GM19238 (cell line): ENCODE results near the gene LPCAT1.

Source experiments
- DNase-seq: peaks from one replicate; pipeline ENCODE4 v3.0.0; 2011; ENCODE audit warnings: low spot score; ENCODE audit not compliant: insufficient read length

The LPCAT1 gene

DNA sequence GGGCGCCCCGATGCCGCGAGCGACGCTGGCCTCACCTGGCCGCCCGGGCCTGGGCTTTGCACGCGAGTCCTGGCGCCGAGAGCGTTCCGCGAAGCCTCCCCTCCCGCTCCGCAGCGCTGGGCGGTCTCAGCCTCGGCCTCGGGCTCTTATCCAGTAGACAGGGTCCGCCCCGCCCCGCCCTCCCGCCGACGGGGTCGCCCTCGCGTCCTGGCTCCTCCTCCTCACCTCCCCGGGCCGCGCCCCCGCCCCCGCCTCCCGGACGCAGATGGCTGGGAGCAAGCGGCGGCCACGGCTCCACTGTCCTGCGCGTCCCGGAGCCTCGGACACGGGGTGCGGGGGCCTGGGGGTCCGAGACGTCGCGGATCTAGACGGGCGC, 78.5 kb downstream of the LPCAT1 start, which contains the start of gene SLC6A3:
Gene SLC6A3 (minus strand): TSS at position 128 of the 376 bp plus-strand sequence. CDS start 2,243 bp downstream, outside the sequence.
- no peak for DNase-seq

DNA sequence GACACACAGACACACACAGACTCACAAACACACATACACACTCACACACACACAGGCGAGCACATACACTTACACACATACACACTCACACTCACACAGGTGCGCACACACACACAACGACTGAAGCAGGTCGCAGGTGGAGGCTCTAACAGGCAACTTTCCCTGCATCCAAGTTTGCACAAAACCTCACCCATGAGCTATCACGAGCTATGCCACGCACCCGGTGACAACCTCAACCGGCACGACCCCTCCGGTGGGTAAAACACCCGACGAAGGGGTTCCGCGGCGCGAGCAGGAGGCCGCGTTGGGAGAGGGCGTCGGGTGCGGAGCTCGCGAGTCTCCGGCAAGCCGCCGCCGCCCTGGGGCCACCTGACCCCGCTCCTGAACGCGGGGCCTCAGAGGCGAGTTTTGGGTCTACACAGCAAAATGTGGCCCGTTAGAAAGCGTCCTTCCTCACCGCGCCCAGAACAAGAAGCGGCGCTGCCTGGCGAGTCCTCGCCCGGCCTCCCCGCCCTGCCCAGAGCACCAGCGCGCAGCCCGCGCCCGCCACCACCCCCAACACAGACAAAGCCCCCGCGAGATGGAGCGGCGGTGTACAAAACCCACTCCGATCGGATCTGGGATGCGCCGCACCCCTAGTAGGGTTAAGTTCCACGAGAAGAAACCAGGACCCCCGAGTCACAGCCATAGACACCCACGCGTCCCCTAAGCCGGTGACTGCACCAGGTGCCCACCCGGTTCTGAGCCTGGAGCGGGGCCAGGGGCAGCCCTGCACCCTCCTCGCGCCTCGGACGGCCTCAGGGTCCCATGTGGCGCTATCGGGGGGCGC, 79.2 kb downstream of the LPCAT1 start:
- DNase-seq, result no peak

DNA sequence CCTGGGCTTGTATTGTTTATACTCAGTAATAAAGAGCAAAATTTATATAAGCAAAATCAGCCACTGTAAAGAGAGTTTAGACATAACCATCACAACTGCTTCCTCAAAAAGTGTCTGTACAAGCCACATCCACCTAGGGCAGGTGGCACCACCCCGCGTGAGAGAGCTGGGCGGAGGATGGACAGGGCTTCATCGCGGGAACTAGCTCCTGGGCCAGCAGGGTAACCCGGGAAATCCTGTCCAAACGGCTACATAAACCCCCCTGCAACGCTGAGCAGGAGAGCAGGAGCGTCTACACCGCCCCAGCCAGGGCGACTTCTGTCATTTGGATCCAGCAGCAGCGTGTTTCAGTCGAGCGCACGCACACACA, 79.8 kb downstream of the LPCAT1 start:
- no peak for DNase-seq

DNA sequence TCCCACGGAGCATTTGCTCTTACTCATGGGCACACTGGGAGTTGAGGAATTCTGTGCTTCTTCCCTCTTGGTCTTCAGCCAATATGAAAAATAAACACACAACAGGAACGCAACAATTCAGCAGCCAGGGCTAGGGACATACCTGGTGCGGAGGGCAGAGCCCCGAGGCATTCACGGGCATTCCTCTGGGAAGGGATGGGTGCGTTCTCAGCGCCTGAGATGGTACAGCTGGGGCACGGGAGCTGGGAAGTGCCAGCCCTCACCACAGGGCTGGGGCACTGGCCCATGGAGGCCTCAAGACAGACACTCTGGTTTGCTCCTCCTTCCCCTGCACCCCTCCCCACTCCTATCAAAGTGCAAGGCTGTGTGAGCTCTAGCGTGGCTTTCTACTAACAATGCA, 80.6 kb downstream of the LPCAT1 start:
- DNase-seq, result no peak

DNA sequence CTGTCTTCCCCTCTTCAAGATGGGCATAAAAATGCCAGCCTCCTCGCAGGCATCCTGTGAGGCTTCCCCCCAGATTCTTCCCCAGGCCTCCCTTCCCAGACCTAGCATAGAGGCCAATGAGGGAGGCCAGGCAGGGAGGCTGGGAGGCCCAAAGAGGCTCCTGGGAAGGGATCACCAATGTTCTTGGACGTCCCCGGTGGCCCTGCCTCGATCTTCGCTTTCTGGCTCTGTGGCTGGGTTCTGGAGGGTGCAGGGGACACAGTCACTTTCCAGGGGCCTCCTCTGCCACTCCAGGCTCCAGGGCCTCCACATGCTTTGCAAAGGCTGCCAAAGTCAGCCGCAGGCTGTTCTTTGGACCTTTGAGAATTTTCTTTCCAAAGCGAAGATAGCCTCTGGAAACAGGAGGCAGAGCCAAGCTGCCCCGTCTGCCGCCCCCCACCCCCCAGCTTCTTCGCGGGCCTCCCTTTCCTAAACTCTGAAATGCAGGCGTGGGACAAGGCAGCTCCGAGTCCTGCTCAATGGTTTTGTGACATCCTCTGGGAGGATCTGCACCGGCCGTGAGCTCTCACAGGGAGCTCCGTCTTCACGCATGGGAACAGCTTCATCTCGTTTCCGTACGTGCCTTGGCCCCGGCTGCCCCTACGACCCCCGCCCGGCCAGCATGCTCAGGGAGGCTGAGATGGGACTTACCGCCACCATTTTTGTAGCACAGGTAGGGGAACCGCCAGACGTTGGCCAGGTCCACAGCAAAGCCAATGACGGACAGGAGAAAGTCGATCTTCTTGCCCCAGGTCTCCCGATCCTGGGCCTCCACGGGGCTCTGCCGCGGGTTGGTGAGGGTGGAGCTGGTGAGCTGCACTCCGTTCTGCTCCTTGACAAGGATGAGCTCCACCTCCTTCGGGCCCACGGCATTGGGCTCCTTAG, 81.3 kb downstream of the LPCAT1 start:
- no peak for DNase-seq

DNA sequence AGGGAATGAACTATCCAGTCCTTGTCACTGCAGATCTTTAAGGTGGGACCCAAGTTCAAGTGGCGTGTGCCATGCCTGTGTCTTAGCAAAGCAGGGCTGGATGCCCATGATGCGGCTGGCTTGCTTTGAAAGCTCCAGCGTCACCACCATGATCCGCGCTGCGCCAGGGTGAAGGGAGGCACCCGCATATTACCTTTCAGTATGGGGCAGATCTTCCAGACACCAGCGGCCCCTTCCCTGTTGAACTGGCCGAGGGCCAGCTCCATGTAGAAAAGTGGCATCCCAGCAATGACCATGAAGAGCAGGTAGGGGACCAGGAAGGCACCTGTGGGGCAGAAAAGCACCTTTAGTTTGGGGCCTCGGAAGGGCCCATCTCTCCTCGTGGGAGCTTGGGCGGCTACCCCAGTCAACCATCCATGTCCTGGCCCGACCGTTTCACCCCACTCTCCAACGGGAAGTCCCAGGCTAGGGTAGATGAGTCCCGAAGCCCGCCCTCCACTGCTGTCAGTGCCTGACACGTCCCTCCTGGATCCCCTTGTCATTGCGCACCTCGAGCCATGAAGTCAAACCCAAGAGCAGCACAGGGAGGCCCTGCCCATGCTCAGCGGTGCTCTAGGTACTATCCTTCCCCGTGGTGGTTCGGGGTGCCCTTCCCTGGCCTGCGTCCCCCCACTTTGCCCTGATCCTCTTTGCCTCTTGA, 82.4 kb downstream of the LPCAT1 start:
- DNase-seq, result no peak

DNA sequence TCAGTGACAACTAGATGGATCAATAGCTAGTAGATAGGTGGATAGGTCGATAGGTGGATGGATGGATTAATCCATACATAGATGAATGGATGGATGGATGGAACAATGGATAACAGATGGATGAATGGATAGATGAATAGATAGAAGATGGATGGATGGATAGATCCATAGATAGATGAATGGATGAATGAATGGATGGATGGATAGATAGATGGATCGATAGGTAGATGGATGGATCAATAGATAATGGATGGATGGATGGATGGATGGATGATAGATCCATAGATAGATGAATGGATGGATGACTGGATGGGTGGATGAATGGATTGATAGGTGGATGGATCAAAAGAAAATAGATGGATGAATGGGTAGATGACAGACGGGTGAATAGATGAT, 83.7 kb downstream of the LPCAT1 start:
- DNase-seq, result no peak

DNA sequence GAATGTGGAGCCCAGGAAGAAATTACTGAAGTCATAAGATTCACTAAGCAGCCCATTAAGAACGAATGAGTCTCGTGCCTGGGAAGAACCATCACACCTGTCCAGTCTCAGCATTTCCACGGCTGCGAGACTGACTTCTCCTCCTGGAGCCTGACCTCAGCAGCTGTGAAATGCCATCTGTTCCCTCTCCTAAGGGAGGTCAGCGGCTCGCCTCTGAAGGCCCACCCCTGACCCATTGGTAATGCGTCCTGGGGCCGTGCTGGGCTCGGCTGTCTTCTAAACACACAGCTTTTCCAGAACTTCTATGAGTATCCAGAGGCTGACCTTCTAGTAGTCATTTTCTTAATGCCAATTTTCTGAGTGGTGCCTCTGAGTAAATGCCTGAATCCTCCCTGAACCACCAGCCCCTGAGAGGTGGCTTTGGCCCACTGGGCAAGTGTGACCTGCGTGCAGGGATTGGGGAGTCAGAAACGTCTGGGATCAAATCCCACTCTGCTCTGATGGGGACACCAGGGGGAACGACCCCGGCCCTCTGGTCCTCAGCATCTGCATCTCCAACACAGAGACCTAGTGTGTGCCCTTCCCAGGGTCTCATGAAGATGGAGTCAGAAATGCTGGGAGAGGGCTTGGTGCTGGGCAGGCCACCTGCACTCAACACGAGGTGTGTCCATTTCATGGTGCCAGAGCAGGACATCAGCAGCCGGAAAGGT, 84.2 kb downstream of the LPCAT1 start:
- DNase-seq, result no peak

DNA sequence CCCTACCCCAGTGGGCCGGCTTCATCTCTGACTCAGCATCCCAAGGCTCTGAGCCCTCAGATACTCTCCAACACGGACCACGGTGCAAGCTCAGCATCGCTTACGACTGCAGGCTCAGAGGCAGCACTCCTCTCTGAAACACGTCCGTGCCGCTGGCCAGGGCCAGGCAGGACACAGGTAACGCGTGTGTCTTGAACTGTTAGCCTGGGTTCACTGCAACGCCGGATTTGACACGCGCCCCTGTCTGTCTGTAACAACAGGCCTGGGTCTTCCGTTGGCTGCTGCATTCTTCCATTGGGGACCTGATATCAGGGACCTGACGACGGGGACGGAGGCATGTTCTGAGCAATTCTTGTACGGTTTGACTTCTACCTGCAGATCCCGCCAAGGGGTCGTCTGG, 84.9 kb downstream of the LPCAT1 start:
- DNase-seq, result no peak

DNA sequence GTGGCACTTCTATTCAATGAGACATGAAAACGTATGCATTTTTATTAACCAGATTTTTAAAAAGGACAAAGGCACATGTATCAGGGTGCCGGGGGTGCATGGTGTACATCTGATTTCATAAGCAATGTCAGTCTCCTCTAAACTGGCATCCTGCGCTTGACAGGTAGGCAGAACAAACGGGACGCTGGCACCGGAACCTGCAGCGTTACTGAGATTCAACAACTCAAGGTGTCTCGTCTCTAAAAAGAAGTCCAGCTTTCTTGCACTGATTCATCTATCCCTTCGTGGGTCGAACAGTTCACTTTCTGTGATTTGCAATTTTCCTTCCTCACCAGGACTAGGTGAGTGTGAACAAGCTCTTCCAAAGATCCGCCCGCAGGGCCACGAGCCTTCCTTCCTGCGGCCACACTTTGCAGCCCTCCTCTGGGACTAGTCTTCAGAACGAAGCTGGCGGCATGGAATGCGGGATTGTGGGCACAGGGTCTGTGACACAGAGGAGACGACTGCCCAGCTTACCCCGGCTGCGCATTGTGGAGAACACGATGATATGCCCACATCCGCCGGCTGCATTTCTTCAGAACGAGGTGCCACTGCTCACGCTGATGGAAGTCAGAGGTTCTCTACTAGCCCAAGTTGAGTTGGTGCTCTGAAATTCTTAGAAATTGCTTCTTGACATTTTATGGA, 85.7 kb downstream of the LPCAT1 start:
- no peak for DNase-seq

DNA sequence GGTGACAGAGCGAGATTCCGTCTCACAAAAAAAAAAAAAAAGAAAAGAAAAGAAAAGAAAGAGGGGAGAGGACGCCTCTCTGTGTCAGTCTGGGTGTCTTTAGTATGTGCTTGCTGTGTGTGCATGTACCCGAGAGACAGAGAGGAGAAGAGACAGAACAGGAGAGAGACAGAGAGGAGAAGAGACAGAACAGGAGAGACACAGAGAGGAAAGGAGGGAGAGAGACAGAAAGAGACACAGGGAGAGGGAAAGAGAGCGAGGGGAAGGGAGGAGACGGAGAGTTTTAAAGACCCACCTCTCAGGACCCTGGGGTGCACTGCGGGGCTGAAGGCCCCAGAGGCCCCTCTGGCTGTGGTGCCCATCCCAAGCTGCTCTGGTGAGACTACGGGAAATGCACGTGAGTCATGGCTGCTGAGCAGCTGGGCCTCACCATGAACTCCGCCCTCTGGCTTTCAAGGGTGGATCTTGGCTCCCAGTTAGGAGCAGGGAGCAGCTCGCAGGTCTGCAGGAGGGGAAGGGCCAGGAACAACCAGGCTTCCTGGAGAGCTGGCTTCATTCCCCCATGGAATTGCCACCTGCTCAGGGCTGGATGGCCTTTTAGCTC, 86.4 kb downstream of the LPCAT1 start:
- DNase-seq, result no peak

DNA sequence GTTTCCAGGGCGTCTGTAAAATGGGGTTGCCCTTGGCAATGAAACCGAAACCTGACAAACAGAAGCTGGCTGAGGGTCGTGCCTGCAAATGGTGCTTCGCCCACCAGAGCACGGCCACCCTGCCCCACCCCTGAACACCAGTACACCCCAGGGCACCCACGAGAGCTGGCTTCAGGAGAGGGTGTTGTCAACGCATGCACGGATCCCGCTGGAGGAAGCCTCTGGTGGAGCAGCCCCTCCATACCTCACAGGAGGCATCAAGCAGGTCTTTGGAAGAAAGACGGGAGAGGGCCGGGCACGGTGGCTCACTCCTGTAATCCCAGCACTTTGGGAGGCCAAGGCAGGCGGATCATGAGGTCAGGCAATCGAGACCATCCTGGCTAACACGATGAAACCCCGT, 87.1 kb downstream of the LPCAT1 start:
- no peak for DNase-seq

DNA sequence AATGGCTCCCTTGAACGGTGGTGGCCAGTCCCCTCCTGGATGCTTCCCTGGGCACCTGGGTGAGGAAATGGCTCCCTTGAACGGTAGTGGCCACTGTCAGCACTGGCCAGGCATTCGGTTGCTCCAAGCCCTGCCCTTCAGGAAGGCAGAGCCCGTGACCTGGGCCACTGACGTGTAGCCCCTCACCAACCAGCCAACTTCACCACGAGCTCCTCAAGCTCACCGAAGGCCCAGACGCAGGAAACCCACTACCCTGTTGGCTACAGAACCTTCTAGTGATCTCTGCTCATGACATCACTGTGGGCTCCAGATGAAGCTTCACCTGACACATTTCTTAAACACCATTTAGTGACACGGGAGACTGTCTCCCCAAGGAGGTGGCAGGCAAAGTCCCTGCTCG, 87.7 kb downstream of the LPCAT1 start:
- DNase-seq, result no peak

DNA sequence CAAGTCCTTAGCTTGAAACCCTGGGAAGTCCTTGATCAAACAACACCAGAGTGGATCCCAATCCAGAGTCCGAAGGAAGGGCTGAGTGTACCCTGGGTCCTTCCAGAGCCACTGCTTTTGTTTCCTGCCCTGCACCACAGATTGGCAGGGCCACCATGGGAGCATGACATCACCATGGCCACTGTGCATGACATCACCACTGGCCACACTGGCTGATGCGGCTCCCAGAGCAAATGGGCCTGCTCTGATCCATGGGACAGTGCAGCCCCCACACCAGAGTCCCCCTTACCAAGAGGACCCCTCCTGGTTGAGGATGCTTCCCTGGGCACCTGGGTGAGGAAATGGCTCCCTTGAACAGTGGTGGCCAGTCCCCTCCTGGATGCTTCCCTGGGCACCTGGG, 88.4 kb downstream of the LPCAT1 start:
- no peak for DNase-seq

DNA sequence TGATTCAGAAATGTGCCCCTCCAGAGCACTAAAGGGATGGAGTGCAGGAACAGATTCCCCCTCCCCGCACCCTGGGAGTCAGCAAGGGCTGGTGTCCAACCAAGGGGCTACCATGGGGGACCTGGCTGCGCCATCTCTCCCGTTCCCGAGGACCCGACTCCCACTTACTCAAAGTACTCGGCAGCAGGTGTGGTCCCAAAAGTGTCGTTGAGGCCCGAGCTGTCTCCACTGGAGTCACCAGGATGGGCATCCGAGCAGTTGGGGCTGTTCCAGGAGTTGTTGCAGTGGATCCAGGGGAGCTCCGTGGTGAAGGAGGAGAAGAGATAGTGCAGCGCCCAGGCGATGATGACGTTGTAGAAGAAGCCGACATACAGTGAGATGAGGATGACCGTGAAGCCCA, 91.5 kb downstream of the LPCAT1 start:
- DNase-seq, result no peak

DNA sequence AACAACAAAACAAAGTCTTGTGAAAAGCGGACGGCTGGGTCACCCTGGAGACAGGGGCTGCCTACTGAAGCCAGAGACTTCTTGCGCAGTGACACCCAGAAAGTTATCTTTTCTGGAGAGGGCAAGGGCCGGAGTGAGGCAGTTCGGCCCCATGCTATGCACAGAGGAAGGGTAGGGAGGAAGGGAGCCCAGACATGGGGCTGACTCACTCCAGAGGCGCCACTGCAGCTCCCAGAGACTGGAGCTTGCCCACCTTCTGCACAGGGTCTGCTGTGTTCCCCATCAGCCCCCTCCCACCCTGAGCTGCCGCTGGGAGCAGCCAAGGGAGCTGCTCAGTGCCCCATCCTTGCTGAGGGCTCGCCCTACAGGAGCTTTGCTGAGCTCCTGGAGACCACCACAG, 91.9 kb downstream of the LPCAT1 start:
- no peak for DNase-seq

DNA sequence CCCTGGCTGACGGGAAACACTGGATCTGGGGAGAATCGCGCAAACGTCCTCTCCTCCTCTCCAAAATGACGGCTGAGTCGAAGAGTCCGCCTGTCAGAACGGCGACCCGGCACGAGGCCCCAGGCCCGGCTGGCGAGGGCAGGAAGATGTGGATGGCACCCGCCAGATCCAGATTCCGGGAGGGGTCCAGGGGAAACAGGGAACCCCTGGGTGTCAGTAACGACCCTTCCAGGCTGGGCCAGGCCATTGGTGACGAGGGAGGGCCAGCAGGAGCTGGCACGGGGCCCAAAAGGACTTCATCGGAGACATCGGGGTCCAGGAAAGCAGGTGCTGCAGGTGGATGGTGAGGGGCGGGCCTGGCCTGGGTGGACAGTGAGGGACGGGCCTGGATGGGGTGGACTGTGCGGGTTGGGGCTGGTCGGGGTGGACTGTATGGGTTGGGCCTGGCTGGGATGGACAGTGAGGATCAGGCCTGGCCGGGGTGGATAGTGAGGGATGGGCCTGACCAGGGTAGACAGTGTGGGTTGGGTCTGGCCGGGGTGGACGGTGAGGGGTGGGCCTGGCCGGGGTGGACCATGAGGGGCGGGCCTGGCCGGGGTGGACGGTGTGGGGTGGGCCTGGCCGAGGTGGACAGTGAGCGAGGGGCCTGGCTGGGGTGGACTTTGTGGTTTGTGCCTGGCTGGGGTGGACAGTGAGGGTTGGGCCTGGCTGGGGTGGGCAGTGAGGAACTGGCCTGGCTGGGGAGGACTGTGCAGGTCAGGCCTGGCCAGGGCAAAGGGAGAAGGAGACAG, 92.5 kb downstream of the LPCAT1 start:
- DNase-seq, result no peak

DNA sequence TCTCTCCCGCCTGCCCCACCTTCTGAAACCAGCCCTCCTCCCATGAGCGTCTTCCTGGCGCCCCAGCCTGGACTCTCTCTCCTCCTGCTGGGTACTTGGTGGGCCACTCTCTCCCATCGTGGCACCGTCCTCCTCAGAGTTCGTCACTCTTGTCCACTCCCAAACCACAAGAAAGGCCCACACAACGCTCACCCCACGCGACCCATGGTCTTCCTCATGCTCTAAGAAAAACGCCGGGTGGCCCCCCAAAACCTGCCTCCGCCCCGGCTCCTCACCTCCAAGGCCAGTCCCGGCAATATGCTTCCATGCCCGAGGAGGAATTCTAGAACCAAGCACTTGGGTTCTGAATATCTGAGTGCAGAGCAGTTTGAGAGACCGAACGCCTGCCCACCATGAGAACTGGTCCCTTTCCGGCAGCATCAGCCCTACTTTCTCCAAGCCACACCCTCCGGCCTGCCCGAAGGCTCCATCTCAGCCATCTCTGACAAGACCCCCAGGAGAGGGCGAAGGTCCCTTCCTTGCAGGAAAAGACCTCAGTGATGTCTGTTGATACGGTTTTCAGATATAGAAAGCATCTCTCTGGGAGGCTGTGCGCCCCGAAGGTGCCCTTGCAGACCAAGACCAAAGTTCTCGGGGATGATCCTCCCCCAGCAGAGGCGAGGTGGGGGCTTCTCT, 93.5 kb downstream of the LPCAT1 start:
- DNase-seq, result no peak

DNA sequence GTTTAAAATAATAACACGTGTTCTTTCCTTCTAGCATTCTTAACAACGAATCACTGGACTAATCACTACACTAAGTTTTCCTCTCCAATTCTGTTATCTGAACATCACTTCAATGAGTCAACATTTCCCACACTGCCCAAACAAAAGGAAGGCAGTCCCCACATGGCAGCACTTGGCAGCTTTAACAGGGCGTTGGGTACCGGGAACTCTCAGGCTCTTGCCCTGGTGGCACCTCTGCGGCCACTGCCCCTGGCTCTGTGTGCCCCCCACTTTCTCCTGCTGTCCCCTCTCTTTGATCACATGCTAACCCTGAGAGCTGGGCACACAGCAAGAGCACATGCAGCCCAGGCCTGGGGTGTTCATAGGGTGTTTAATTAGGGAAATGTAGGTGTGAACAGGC, 94.3 kb downstream of the LPCAT1 start:
- DNase-seq, result no peak
